ENCODE data around the gene HNRNPA3.
"Not testable (repeated sequence)": the region's sequence is repeated elsewhere in the genome, so short reads cannot be mapped to it uniquely, and the experiment has no call there.

Gene HNRNPA3

GRCh38 chr2:177235855-177236437 is 23.4 kb downstream of the HNRNPA3 start:
- DNase-seq, result no peak

- DNase-seq, result no peak
These were observed 25.3 kb downstream of the HNRNPA3 start for GRCh38 chr2:177237932-177238331.

- DNase-seq, result no peak
These were observed 26.5 kb downstream of the HNRNPA3 start for GRCh38 chr2:177239053-177239452.

GRCh38 chr2:177239932-177240630 is 27.5 kb downstream of the HNRNPA3 start:
- peak in 1 of 4 experiments; percentile 7 for DNase-seq

- DNase-seq, result no peak
These were observed 29.1 kb downstream of the HNRNPA3 start for GRCh38 chr2:177241711-177242120.

- no peak for DNase-seq
These were observed 29.8 kb downstream of the HNRNPA3 start for GRCh38 chr2:177242121-177242987.

GRCh38 chr2:177243073-177243472 is 30.5 kb downstream of the HNRNPA3 start:
- DNase-seq, result no peak

GRCh38 chr2:177243476-177243875 is 30.9 kb downstream of the HNRNPA3 start:
- DNase-seq, result no peak

GRCh38 chr2:177244244-177244771 is 31.7 kb downstream of the HNRNPA3 start:
- DNase-seq, result no peak

- DNase-seq, result no peak
These were observed 32.4 kb downstream of the HNRNPA3 start for GRCh38 chr2:177245010-177245422.

GRCh38 chr2:177246000-177246399 is 33.4 kb downstream of the HNRNPA3 start:
- no peak for DNase-seq

- not testable (repeated sequence) for DNase-seq
These were observed 34.0 kb downstream of the HNRNPA3 start for GRCh38 chr2:177246523-177247030.

GRCh38 chr2:177247693-177248262 is 35.2 kb downstream of the HNRNPA3 start:
- DNase-seq, result no peak

GRCh38 chr2:177249038-177249437 is 36.4 kb downstream of the HNRNPA3 start:
- DNase-seq, result no peak

GRCh38 chr2:177250461-177250860 is 37.9 kb downstream of the HNRNPA3 start:
- DNase-seq, result no peak

- no peak for DNase-seq
These were observed 38.6 kb downstream of the HNRNPA3 start for GRCh38 chr2:177251165-177251542.

GRCh38 chr2:177252808-177253531 is 40.4 kb downstream of the HNRNPA3 start:
- DNase-seq, result no peak

GRCh38 chr2:177253704-177254103 is 41.1 kb downstream of the HNRNPA3 start:
- DNase-seq, result no peak

- DNase-seq, result no peak
These were observed 42.0 kb downstream of the HNRNPA3 start for GRCh38 chr2:177254433-177255226.

GRCh38 chr2:177255227-177255601 is 42.6 kb downstream of the HNRNPA3 start:
- no peak for DNase-seq

GRCh38 chr2:177256026-177256425 is 43.4 kb downstream of the HNRNPA3 start:
- DNase-seq, result no peak

All from activated CD4-positive, CD25-positive, alpha-beta regulatory T cell (primary cell).